Measurements from ENCODE around the gene DRAM2.

Gene DRAM2

GRCh38 chr1:111139956-111140679 is at the start of gene DRAM2, which contains the start of gene CEPT1:
TSS of gene DRAM2 (minus strand) at chr1:111140093. CDS start at chr1:111131554, 8,539 bp downstream.
TSS of gene CEPT1 (plus strand) at chr1:111140223. CDS start at chr1:111147715, 7,492 bp downstream.
- peak; percentile 79 for DNase-seq

GRCh38 chr1:111184663-111185062 is 44.8 kb upstream of the DRAM2 start:
- DNase-seq, result no peak

GRCh38 chr1:111183308-111184069 is 43.6 kb upstream of the DRAM2 start:
- DNase-seq, result no peak

- DNase-seq, result no peak
Observed at GRCh38 chr1:111182052-111182451, 42.2 kb upstream of the DRAM2 start.

GRCh38 chr1:111179968-111180533 is 40.2 kb upstream of the DRAM2 start:
- DNase-seq, result peak; percentile 57

GRCh38 chr1:111176678-111177077 is 36.8 kb upstream of the DRAM2 start:
- no peak for DNase-seq

GRCh38 chr1:111175349-111175748 is 35.5 kb upstream of the DRAM2 start:
- DNase-seq, result no peak

GRCh38 chr1:111174070-111174469 is 34.2 kb upstream of the DRAM2 start:
- no peak for DNase-seq

GRCh38 chr1:111172463-111172862 is 32.6 kb upstream of the DRAM2 start:
- no peak for DNase-seq

- no peak for DNase-seq
Observed at GRCh38 chr1:111164151-111164550, 24.3 kb upstream of the DRAM2 start.

GRCh38 chr1:111163363-111163762 is 23.5 kb upstream of the DRAM2 start:
- DNase-seq, result no peak

- DNase-seq, result no peak
Observed at GRCh38 chr1:111162488-111162880, 22.6 kb upstream of the DRAM2 start.

GRCh38 chr1:111161843-111162487 is 22.1 kb upstream of the DRAM2 start:
- DNase-seq, result no peak

- DNase-seq, result no peak
Observed at GRCh38 chr1:111157431-111157830, 17.5 kb upstream of the DRAM2 start.

- no peak for DNase-seq
Observed at GRCh38 chr1:111154021-111154999, 14.4 kb upstream of the DRAM2 start.

- no peak for DNase-seq
Observed at GRCh38 chr1:111151838-111152237, 11.9 kb upstream of the DRAM2 start.

- no peak for DNase-seq
Observed at GRCh38 chr1:111148376-111148881, 8.5 kb upstream of the DRAM2 start.

GRCh38 chr1:111147948-111148347 is 8.1 kb upstream of the DRAM2 start:
- no peak for DNase-seq

- no peak for DNase-seq
Observed at GRCh38 chr1:111145963-111146768, 6.3 kb upstream of the DRAM2 start.

- no peak for DNase-seq
Observed at GRCh38 chr1:111145542-111145941, 5.6 kb upstream of the DRAM2 start.

All from NCI-H2107 (cell line).